K562 (cell line): ENCODE data around the gene SORT1. TPM values are rescaled to one million over a fixed set of nuclear protein-coding genes. Genes with fewer than 3 reads are reported as not detected.

ENCODE experiments used
- ATAC-seq: fragments of 200-7000 bp; cut with Tn5 transposase; 3 replicates; pipeline ENCODE4 v1.9.1; 2020; ENCODE audit warnings: moderate library complexity
- BruUV-seq: library from RNA; stranded (reverse); fragments of 400-500 nt; replicated peaks from 2 replicates; lab custom pipeline; 2021; lab: Mats Ljungman, UMichigan
- CTCF ChIA-PET: fragments of 300-600 bp; formaldehyde crosslinking; extraction: SDS; loops from one replicate; lab custom pipeline; 2021; ENCODE audit warnings: low intra/inter-chr PET ratio; lab: Yijun Ruan, JAX
- POLR2A ChIA-PET: fragments of 300-600, 350-650 bp; sonication (Branson Sonifier 250); formaldehyde crosslinking; extraction: SDS; loops from one replicate; lab custom pipeline; 2021; ENCODE audit warnings: antibody characterized with exemption, inconsistent platforms; lab: Yijun Ruan, JAX
- DNase-seq, 4 experiments: peaks; one replicate each; pipeline versions ENCODE4 v3.0.0 to v3.0.0-alpha.2; 2011 to 2018; ENCODE audit warnings: low spot score in 3 of 4, mixed read lengths in 3 of 4; ENCODE audit errors: extremely low read depth in 1 of 4
- FAIRE-seq: peaks from 2 replicates; lab custom pipeline; 2011; peaks lifted over from hg19 to GRCh38; lab: Jason Lieb, UNC
- H2AFZ ChIP-seq: 2 replicates; pipeline ENCODE4 v1.6.0; 2011; ENCODE audit warnings: low read depth, low read length, control low read depth, inconsistent platforms
- H3K27ac ChIP-seq: fragments of 200-600 bp; 3 replicates; pipeline ENCODE4 v1.8.0; 2011; ENCODE audit warnings: low read depth, mild to moderate bottlenecking, control low read depth, inconsistent platforms, low read length, moderate library complexity, mixed read lengths; ENCODE audit errors: extremely low read depth
- H3K27me3 ChIP-seq, 2 experiments: fragments of 300-600 bp in 1 of 2; 2 replicates in 1 of 2; 3 replicates in 1 of 2; pipeline versions ENCODE4 v1.6.0 to v1.8.0; 2011; ENCODE audit warnings: inconsistent platforms in 2 of 2, low read length in 2 of 2, mild to moderate bottlenecking in 1 of 2, mixed read lengths in 1 of 2, moderate library complexity in 1 of 2; ENCODE audit not compliant: control insufficient read depth in 2 of 2, insufficient read depth in 2 of 2
- H3K36me3 ChIP-seq: fragments of 300-600 bp; 3 replicates; pipeline ENCODE4 v1.8.0; 2011; ENCODE audit warnings: mild to moderate bottlenecking, low read length, inconsistent platforms; ENCODE audit not compliant: control insufficient read depth, insufficient read depth
- H3K4me1 ChIP-seq, 2 experiments: fragments of 200-600 bp in 1 of 2; replicated peaks in 1 of 2; 2 replicates in 1 of 2; 3 replicates in 1 of 2; pipeline versions ENCODE4 v1.5.1 to v1.8.0; 2011; ENCODE audit warnings: inconsistent platforms in 2 of 2, low read length in 2 of 2, mild to moderate bottlenecking in 1 of 2, mixed read lengths in 1 of 2, moderate library complexity in 1 of 2; ENCODE audit not compliant: control insufficient read depth in 2 of 2, insufficient read depth in 2 of 2
- H3K4me2 ChIP-seq: 2 replicates; pipeline ENCODE4 v1.6.1; 2011; ENCODE audit warnings: low read length, control low read depth, inconsistent platforms, mixed read lengths; ENCODE audit not compliant: insufficient read depth
- H3K4me3 ChIP-seq: fragments of 200-600 bp; sonication (generic), shearing (Covaris generic); 2 replicates; pipeline ENCODE4 v1.5.1; 2016; ENCODE audit warnings: control low read depth, inconsistent platforms
- H3K79me2 ChIP-seq: fragments of 200-600 bp; 3 replicates; pipeline ENCODE4 v1.8.0; 2011; ENCODE audit warnings: low read length, inconsistent platforms; ENCODE audit not compliant: control insufficient read depth, insufficient read depth
- H3K9ac ChIP-seq, 2 experiments: 2 replicates each; pipeline versions ENCODE4 v1.6.0 to v1.6.1; 2011; ENCODE audit warnings: low read depth in 2 of 2, low read length in 2 of 2, control low read depth in 1 of 2, inconsistent platforms in 1 of 2, mild to moderate bottlenecking in 1 of 2, mixed read lengths in 1 of 2; ENCODE audit not compliant: insufficient read depth in 1 of 2
- H3K9me1 ChIP-seq: one replicate; pipeline ENCODE4 v1.6.0; 2011; ENCODE audit warnings: inconsistent platforms, mild to moderate bottlenecking, low read length, moderate library complexity; ENCODE audit not compliant: control insufficient read depth, insufficient read depth
- H3K9me3 ChIP-seq: replicated peaks from 2 replicates; pipeline ENCODE4 v1.5.1; 2011; ENCODE audit warnings: low read depth, low read length, inconsistent platforms; ENCODE audit not compliant: control insufficient read depth, insufficient read depth
- H4K20me1 ChIP-seq: replicated peaks from 2 replicates; pipeline ENCODE4 v1.6.1; 2011; ENCODE audit warnings: low read length, inconsistent platforms, mixed read lengths; ENCODE audit not compliant: control insufficient read depth, insufficient read depth
- AFF1 ChIP-seq, 2 experiments: fragments of 450-650 bp; IDR thresholded peaks; 2 replicates each; pipeline ENCODE4 v1.6.1; 2018; ENCODE audit warnings: mild to moderate bottlenecking in 2 of 2, low read depth in 1 of 2; ENCODE audit not compliant: partially characterized antibody in 2 of 2
- BRF1 ChIP-seq: IDR thresholded peaks from 3 replicates; pipeline ENCODE4 v1.6.1; 2011; ENCODE audit warnings: borderline replicate concordance, mild to moderate bottlenecking; ENCODE audit not compliant: insufficient read length; ENCODE audit errors: extremely low read depth
- GTF3C2 ChIP-seq: IDR thresholded peaks from 3 replicates; pipeline ENCODE4 v1.6.1; 2011; ENCODE audit warnings: borderline replicate concordance, mild to moderate bottlenecking, moderate library complexity; ENCODE audit not compliant: insufficient read length; ENCODE audit errors: extremely low read depth
- HMBOX1 ChIP-seq: sonication (generic); IDR thresholded peaks from 2 replicates; pipeline ENCODE4 v1.6.1; 2016
- MEF2D ChIP-seq: conservative IDR thresholded peaks from 2 replicates; pipeline ENCODE4 v1.6.1; 2016; ENCODE audit warnings: low read depth, missing genetic modification characterization, missing compliant biosample characterization
- NFATC3 ChIP-seq: fragments of 450-650 bp; IDR thresholded peaks from 2 replicates; pipeline ENCODE4 v1.6.1; 2017; ENCODE audit warnings: mild to moderate bottlenecking
- NFE2 ChIP-seq: IDR thresholded peaks from 2 replicates; pipeline ENCODE4 v1.6.1; 2014; ENCODE audit warnings: antibody characterized with exemption, low read depth
- SPI1 ChIP-seq: IDR thresholded peaks from 2 replicates; pipeline ENCODE4 v1.6.1; 2011; ENCODE audit warnings: low read depth, low read length, control low read depth, borderline replicate concordance
- TAF15 ChIP-seq: fragments of 200-400 bp; formaldehyde crosslinking; IDR thresholded peaks from 2 replicates; pipeline ENCODE4 v1.6.1; 2017; ENCODE audit warnings: mild to moderate bottlenecking, low read depth, low read length, moderate library complexity
- USF1 ChIP-seq: sonication (generic); formaldehyde crosslinking; IDR thresholded peaks from 2 replicates; pipeline ENCODE4 v1.9.0; 2022; ENCODE audit warnings: mild to moderate bottlenecking, missing genetic modification reagents
- ZNF23 ChIP-seq: fragments of 250-450 bp; sonication (Bioruptor Pico); IDR thresholded peaks from 2 replicates; pipeline ENCODE4 v1.4.0; 2020; ENCODE audit warnings: mild to moderate bottlenecking
- ZNF354B ChIP-seq: fragments of 250-450 bp; sonication (Bioruptor Pico); IDR thresholded peaks from 2 replicates; pipeline ENCODE4 v1.4.0; 2020
- WGBS: fragments of 100-300 bp; shearing (Covaris generic); methylation state at CpG from one replicate; pipeline ENCODE4 v1.1.6; 2016; ENCODE audit warnings: low coverage, mixed read lengths; ENCODE audit not compliant: insufficient coverage; ENCODE audit errors: missing lambda C conversion rate; 5-methylcytosine and 5-hydroxymethylcytosine counted together
- in situ Hi-C: fragments of 300-500 bp; cut with MboI; formaldehyde crosslinking; loops from 4 replicates; pipeline ENCODE4 v1.15.0; 2018; ENCODE audit warnings: inconsistent platforms, mixed read lengths
- intact Hi-C: fragments of 100-400 bp; cut with micrococcal nuclease; formaldehyde crosslinking; loops from 2 replicates; pipeline ENCODE4 v1.14.2; 2022
- polyA plus RNA-seq, 8 experiments: library from polyadenylated mRNA; depleted of rRNA in 4 of 8; stranded (reverse) in 5 of 8; unstranded in 3 of 8; fragments of >200 nt; fragmentation: Nextera tagmentation in 2 of 8; fragmentation: Illumina TruSeq in 1 of 8; extraction: Ambion mirVana in 2 of 8; extraction: Trizol in 1 of 8; gene quantifications; 2 replicates each; pipeline versions ENCODE4 v1.2.1 to v1.2.3, GENCODE V29; 2011 to 2014; ENCODE audit warnings: inconsistent platforms in 1 of 8, missing spikeins in 1 of 8
- total RNA-seq, 7 experiments: library from RNA; depleted of rRNA in 6 of 7; stranded (reverse); fragments of >200 nt in 6 of 7; fragmentation: Illumina TruSeq in 2 of 7; extraction: Trizol in 2 of 7; gene quantifications; 2 replicates each; pipeline versions ENCODE4 v1.2.1 to v1.2.3, GENCODE V29; 2011 to 2021; ENCODE audit warnings: low replicate concordance in 1 of 7

SORT1 gene
- total and polyA plus RNA-seq, 9 of the 15 experiments (the other 6 are each of a cell fraction or from before 2014, with no cell fraction given): 27.4 to 112 (median 65.0) TPM

- CTCF ChIA-PET: no interaction called here
- ATAC-seq: no peak; the same call in 2 of the 3 replicates
- BruUV-seq: no TSS peak
- peak; percentile 60; the same call in 1 of the 2 replicates for TF ChIP-seq HMBOX1
- no peak for TF ChIP-seq GTF3C2
- no peak for TF ChIP-seq USF1 (CRISPR knock-in tag)
- TF ChIP-seq BRF1: no peak
- TF ChIP-seq ZNF354B (CRISPR knock-in tag): no peak
- TF ChIP-seq TAF15: no peak
- 0 out of 2 replicates have a peak, but pooled peaks have one; percentile 20 for TF ChIP-seq MEF2D
- peak in 1 of 2 experiments; percentile 10 for TF ChIP-seq AFF1 (IDR thresholded peaks at IDR 0.05; ENCODE audit: low read depth in 1 of 2, partially characterized antibody in 2 of 2)
- no peak for TF ChIP-seq NFATC3
- TF ChIP-seq NFE2: no peak
- no peak for TF ChIP-seq ZNF23 (CRISPR knock-in tag)
- TF ChIP-seq SPI1: peak; percentile 37; the same call in 1 of the 2 replicates
Measured at GRCh38 chr1:109383087-109383779, 14.5 kb downstream of the SORT1 start.

More at GRCh38 chr1:109383087-109383779, 14.5 kb downstream of the SORT1 start:
- DNase-seq (no peak), FAIRE-seq (no peak)
- intact Hi-C loops: no loop called here
- peaks cover 19 to 59% of the 10 kb centered on the region in 2 experiments for H3K4me1 ChIP-seq
- in situ Hi-C loops: no loop called here
- POLR2A ChIA-PET: interaction anchor here (0.6 to 2.9 kb wide), 12 partner anchors 10 to 1731 kb away, joined by 3 to 14 read pairs (median 3); partner anchors contain the start of gene MYBPHL
- peaks cover 16% of the 10 kb centered on the region; the same call in 2 of the 3 replicates for H3K36me3 ChIP-seq
- H3K4me2 ChIP-seq: peak overlapping the region; percentile 65
- H3K27me3 ChIP-seq: no peaks in the 10 kb centered on the region
- H3K9me1 ChIP-seq: no peaks in the 10 kb centered on the region
- H3K27ac ChIP-seq: peak overlapping the region; percentile 61
- H3K9ac ChIP-seq: peak overlapping the region in 1 of 2 experiments; percentile 25; a peak in 2 of 4 replicates
- peaks cover 2% of the 10 kb centered on the region; the same call in 1 of the 2 replicates for H3K9me3 ChIP-seq
- H2AFZ ChIP-seq: peak overlapping the region; percentile 3; the same call in 1 of the 2 replicates
- peaks cover 96% of the 10 kb centered on the region for H3K79me2 ChIP-seq
- 14% methylated on average over 2 of the region's 2 CpGs for WGBS
- no peaks in the 10 kb centered on the region for H4K20me1 ChIP-seq
- H3K4me3 ChIP-seq: no peak overlapping the region
